NCI-H2227 (cell line): ENCODE results near the gene GRM5.
"Not testable (repeated sequence)": the region's sequence is repeated elsewhere in the genome, so short reads cannot be mapped to it uniquely, and the experiment has no call there.

Experiments
- DNase-seq: peaks from one replicate; lab custom pipeline; 2025; ENCODE audit not compliant: unreplicated experiment; lab: John Stamatoyannopoulos, UW

Gene GRM5

GRCh38 chr11:88978992-88979391, 86.8 kb downstream of the GRM5 start:
- DNase-seq, result not testable (repeated sequence)

GRCh38 chr11:88975441-88975840, 90.3 kb downstream of the GRM5 start:
- not testable (repeated sequence) for DNase-seq

- no peak for DNase-seq
Observed at GRCh38 chr11:88972210-88972609, 93.6 kb downstream of the GRM5 start.

- DNase-seq, result not testable (repeated sequence)
Observed at GRCh38 chr11:88961621-88962020, 104.2 kb downstream of the GRM5 start.

GRCh38 chr11:88959857-88960256, 105.9 kb downstream of the GRM5 start:
- DNase-seq, result not testable (repeated sequence)

GRCh38 chr11:88950975-88951374, 114.8 kb downstream of the GRM5 start:
- DNase-seq, result no peak

GRCh38 chr11:88948908-88949307, 116.9 kb downstream of the GRM5 start:
- DNase-seq, result not testable (repeated sequence)

GRCh38 chr11:88947843-88948572, 117.8 kb downstream of the GRM5 start:
- not testable (repeated sequence) for DNase-seq

GRCh38 chr11:88929665-88930064, 136.1 kb downstream of the GRM5 start:
- DNase-seq, result not testable (repeated sequence)

GRCh38 chr11:88917065-88917464, 148.7 kb downstream of the GRM5 start:
- not testable (repeated sequence) for DNase-seq

GRCh38 chr11:88909500-88909899, 156.3 kb downstream of the GRM5 start:
- DNase-seq, result no peak

GRCh38 chr11:88901436-88901835, 164.3 kb downstream of the GRM5 start:
- not testable (repeated sequence) for DNase-seq

- DNase-seq, result not testable (repeated sequence)
Observed at GRCh38 chr11:88888855-88889254, 176.9 kb downstream of the GRM5 start.

GRCh38 chr11:88886796-88887195, 179.0 kb downstream of the GRM5 start:
- no peak for DNase-seq

GRCh38 chr11:88882800-88883199, 183.0 kb downstream of the GRM5 start:
- DNase-seq, result not testable (repeated sequence)

GRCh38 chr11:88861618-88862017, 204.2 kb downstream of the GRM5 start:
- DNase-seq, result no peak

- DNase-seq, result not testable (repeated sequence)
Observed at GRCh38 chr11:88860431-88860830, 205.4 kb downstream of the GRM5 start.

GRCh38 chr11:88853963-88854362, 211.8 kb downstream of the GRM5 start:
- not testable (repeated sequence) for DNase-seq

- DNase-seq, result not testable (repeated sequence)
Observed at GRCh38 chr11:88851547-88851946, 214.2 kb downstream of the GRM5 start.

- not testable (repeated sequence) for DNase-seq
Observed at GRCh38 chr11:88849773-88850172, 216.0 kb downstream of the GRM5 start.

GRCh38 chr11:88849368-88849767, 216.4 kb downstream of the GRM5 start:
- DNase-seq, result no peak

GRCh38 chr11:88846266-88846665, 219.5 kb downstream of the GRM5 start:
- not testable (repeated sequence) for DNase-seq

GRCh38 chr11:88844941-88845340, 220.8 kb downstream of the GRM5 start:
- DNase-seq, result not testable (repeated sequence)
